Testis (tissue), 3 donors: ENCODE results near the gene ATG9A. TPM values are rescaled to one million over a fixed set of nuclear protein-coding genes. Genes with fewer than 3 reads are reported as not detected.

ENCODE experiments used
- DNase-seq: peaks from one replicate; pipeline ENCODE4 v3.0.0-alpha.2; 2019
- H3K27ac ChIP-seq, 2 donors: fragments of 200-600 bp; sonication (generic); one replicate each; pipeline ENCODE4 v1.5.1; 2019
- H3K27me3 ChIP-seq: fragments of 200-600 bp; sonication (generic); one replicate; pipeline ENCODE4 v1.5.1; 2019
- H3K36me3 ChIP-seq: fragments of 200-600 bp; sonication (generic); one replicate; pipeline ENCODE4 v1.5.1; 2017; ENCODE audit warnings: low read depth; ENCODE audit errors: missing control alignments
- H3K4me1 ChIP-seq: fragments of 200-600 bp; sonication (generic); one replicate; pipeline ENCODE4 v1.5.1; 2019
- H3K4me3 ChIP-seq, 2 donors: fragments of 200-600 bp; sonication (generic); one replicate each; pipeline ENCODE4 v1.5.1; 2017 to 2019
- H3K9me3 ChIP-seq: fragments of 200-600 bp; sonication (generic); one replicate; pipeline ENCODE4 v1.5.1; 2017
- POLR2A ChIP-seq: fragments of 450-650 bp; IDR thresholded peaks from one replicate; pipeline ENCODE4 v1.6.1; 2017; ENCODE audit warnings: antibody characterized with exemption, mild to moderate bottlenecking, moderate library complexity
- WGBS, 2 donors: methylation state at CpG; one replicate each; pipeline ENCODE4 v1.1.5; 2018; 5-methylcytosine and 5-hydroxymethylcytosine counted together
- intact Hi-C: fragments of 100-400 bp; cut with DNase I; formaldehyde crosslinking; loops from one replicate; pipeline ENCODE4 v1.15.1; 2023; ENCODE audit warnings: low total_unique reads
- polyA plus RNA-seq: library from polyadenylated mRNA; stranded (reverse); fragments of 350-450 nt; fragmentation: Illumina TruSeq; extraction: RNeasy Lipid Tissue Mini Kit (QIAGEN cat#74804); gene quantifications from one replicate; pipeline ENCODE4 v1.2.3, GENCODE V29; 2014; ENCODE audit warnings: low read depth, low replicate concordance; ENCODE audit not compliant: insufficient read depth
- total RNA-seq, 2 donors: library from RNA; depleted of rRNA; stranded (reverse); fragments of >200 nt; gene quantifications; one replicate each; pipeline ENCODE4 v1.2.3, GENCODE V29; 2016
- TF ChIP-seq, protein P1 (sequence below), 3 experiments: fragments of 450-650 bp in 2 of 3; fragments of 200-600 bp in 1 of 3; sonication (generic) in 1 of 3; IDR thresholded peaks; one replicate each; pipeline ENCODE4 v1.5.1; 2016 to 2019; ENCODE audit warnings: antibody characterized with exemption in 3 of 3, mild to moderate bottlenecking in 2 of 3, moderate library complexity in 1 of 3

The ATG9A gene
- total and polyA plus RNA-seq, 3 donors from 2014 or later: 115 to 207 (median 125) TPM

DNA sequence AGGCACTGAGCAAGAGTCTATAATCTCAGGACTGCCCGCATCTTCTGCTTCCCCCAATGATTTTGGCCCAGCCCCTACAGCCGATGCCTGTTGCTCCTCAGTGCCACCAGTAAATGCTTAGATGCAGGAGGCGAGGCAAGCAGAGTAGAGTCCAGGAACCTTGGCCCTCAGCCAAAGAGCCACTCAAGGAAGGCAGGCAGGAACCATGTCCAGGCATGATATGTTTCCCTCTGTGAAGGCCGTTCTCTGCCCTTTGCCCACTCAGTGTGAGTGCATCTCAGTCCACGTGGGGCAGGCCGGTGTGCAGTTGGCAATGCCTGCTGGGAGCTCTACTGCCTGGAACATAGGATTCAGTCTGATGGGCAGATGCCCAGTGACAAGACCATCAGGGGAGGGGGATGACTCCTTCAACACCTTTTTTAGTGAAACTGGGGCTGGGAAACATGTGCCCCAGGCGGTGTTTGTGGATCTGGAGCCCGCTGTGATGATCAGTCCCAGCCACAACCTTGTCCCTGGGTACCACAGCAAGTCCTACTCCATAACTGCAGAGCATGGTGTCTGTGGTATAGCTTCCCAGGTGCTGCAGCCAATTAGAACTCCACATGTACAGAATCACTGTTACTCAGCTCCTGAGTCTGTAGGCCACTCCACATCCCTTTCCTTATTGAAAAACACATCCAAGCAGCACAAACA, 40.1 kb upstream of the ATG9A start:
- Histone ChIP-seq H3K4me3 (no peak overlapping the region), H3K4me1 (peaks cover 5% of the 10 kb centered on the region), H3K36me3 (no peaks in the 10 kb centered on the region), H3K27me3 (no peaks in the 10 kb centered on the region), H3K27ac (no peak overlapping the region), H3K9me3 (no peaks in the 10 kb centered on the region)
- WGBS, 2 donors: 72 to 77% methylated on average over 5 to 8 of the region's 8 CpGs
- TF ChIP-seq, protein P1, sequence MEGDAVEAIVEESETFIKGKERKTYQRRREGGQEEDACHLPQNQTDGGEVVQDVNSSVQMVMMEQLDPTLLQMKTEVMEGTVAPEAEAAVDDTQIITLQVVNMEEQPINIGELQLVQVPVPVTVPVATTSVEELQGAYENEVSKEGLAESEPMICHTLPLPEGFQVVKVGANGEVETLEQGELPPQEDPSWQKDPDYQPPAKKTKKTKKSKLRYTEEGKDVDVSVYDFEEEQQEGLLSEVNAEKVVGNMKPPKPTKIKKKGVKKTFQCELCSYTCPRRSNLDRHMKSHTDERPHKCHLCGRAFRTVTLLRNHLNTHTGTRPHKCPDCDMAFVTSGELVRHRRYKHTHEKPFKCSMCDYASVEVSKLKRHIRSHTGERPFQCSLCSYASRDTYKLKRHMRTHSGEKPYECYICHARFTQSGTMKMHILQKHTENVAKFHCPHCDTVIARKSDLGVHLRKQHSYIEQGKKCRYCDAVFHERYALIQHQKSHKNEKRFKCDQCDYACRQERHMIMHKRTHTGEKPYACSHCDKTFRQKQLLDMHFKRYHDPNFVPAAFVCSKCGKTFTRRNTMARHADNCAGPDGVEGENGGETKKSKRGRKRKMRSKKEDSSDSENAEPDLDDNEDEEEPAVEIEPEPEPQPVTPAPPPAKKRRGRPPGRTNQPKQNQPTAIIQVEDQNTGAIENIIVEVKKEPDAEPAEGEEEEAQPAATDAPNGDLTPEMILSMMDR (IDR thresholded peaks at IDR 0.05): no peak
- DNase-seq: no peak
- intact Hi-C loops: no loop called here

DNA sequence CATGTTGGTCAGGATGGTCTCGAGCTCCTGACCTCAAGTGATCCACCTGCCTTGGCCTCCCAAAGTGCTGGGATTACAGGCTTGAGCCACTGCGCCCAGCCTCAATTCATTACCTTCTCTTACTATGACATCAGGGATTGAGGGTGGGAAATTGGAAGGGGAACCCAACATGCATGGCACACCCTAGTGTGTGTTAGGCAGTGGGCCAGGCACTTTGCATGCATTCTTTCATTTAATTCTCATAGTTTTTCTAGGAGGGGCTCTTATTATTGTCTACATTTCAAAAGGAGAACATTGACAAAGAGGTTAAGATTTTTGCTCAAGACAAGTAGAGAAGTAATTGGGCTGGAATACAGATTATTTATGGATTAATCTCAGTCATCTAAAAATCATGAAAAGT, 38.9 kb upstream of the ATG9A start:
- WGBS, 2 donors: 83 to 90% methylated on average over 2 of the region's 2 CpGs

DNA sequence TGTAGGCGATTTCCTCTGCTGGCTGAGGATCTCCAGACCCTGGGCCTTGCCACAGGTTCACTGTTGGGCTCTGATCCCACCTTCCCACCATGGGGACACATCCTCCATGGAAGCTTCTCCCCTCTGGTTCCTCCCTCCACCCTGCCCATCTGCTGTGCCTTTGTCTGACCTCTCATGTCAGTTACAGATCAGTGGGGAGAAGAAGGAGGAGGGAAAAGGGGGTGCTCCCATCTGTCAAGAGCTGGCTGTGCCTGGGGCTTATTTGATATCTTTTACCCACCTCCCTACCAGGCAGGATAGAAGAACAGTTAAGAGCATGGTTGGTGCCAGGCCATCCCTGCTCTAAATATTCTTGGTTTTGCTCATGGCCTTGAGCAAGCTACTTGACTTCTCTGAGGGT, 37.5 kb upstream of the ATG9A start:
- Histone ChIP-seq H3K4me1 (no peaks in the 10 kb centered on the region), H3K27ac (no peak overlapping the region), H3K9me3 (no peaks in the 10 kb centered on the region), H3K27me3 (no peaks in the 10 kb centered on the region), H3K36me3 (no peaks in the 10 kb centered on the region), H3K4me3 (no peak overlapping the region)
- intact Hi-C loops: no loop called here
- TF ChIP-seq, protein P1 (IDR thresholded peaks at IDR 0.05): no peak
- TF ChIP-seq POLR2A: no peak
- DNase-seq: no peak
- 93 to 100% methylated on average over 1 of the region's 1 CpG for WGBS, 2 donors

More for the DNA sequence above, 38.9 kb upstream of the ATG9A start:
- Histone ChIP-seq H3K9me3 (no peaks in the 10 kb centered on the region), H3K4me1 (no peaks in the 10 kb centered on the region), H3K27me3 (no peaks in the 10 kb centered on the region), H3K4me3 (no peak overlapping the region), H3K36me3 (no peaks in the 10 kb centered on the region), H3K27ac (no peak overlapping the region)
- no peak for DNase-seq
- intact Hi-C loops: no loop called here
- no peak for TF ChIP-seq POLR2A
- TF ChIP-seq, protein P1 (IDR thresholded peaks at IDR 0.05): no peak

DNA sequence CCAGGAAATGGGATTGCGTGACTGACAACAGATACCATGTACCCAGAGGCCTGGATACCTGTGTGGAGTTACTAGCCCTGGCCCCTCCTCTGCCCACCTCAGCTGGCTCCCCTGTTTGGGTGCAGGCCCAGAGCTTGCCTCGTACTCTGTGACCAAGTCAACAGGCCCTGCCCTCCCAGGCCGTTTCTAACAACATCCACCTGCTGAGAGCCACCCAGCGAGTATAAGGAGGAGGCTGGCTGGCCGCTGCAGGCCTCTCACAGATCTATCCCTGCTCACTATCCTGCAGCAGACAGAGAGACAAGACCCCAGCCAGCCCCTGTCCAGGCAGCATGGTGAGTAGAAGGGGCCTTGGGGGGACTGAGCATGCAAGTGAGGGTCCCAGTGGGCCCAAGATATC, 36.8 kb upstream of the ATG9A start:
- no peaks in the 10 kb centered on the region for H3K9me3 ChIP-seq
- TF ChIP-seq, protein P1 (IDR thresholded peaks at IDR 0.05): no peak
- no peak for TF ChIP-seq POLR2A
- no peak overlapping the region for H3K27ac ChIP-seq
- H3K27me3 ChIP-seq: no peaks in the 10 kb centered on the region
- 75 to 79% methylated on average over 3 to 5 of the region's 5 CpGs for WGBS, 2 donors
- no peak for DNase-seq
- H3K36me3 ChIP-seq: no peaks in the 10 kb centered on the region
- H3K4me1 ChIP-seq: no peaks in the 10 kb centered on the region
- no peak overlapping the region for H3K4me3 ChIP-seq
- intact Hi-C loops: no loop called here
